CD4-positive, alpha-beta T cell treated with Interferon alpha-2 for 1 hour (primary cell): ENCODE data around the gene C15orf62.

Experiments
- DNase-seq, 2 donors: peaks; one replicate each; pipeline ENCODE4 v3.0.0-alpha.2; 2020 to 2022

The C15orf62 gene

GRCh38 chr15:40785164-40785563, 15.4 kb downstream of the C15orf62 start:
- DNase-seq: no peak

- DNase-seq: no peak
These were observed 16.0 kb downstream of the C15orf62 start for GRCh38 chr15:40785814-40786213.

- DNase-seq: peak in 1 of 2 donors; percentile 49
These were observed 17.6 kb downstream of the C15orf62 start for GRCh38 chr15:40787344-40787841.

- no peak for DNase-seq
These were observed 18.2 kb downstream of the C15orf62 start for GRCh38 chr15:40787991-40788390.

- DNase-seq: no peak
These were observed 19.3 kb downstream of the C15orf62 start for GRCh38 chr15:40789119-40789518.

GRCh38 chr15:40789999-40790398, 20.2 kb downstream of the C15orf62 start:
- no peak for DNase-seq

GRCh38 chr15:40790718-40791117, 20.9 kb downstream of the C15orf62 start:
- no peak for DNase-seq

GRCh38 chr15:40792394-40792793, 22.6 kb downstream of the C15orf62 start:
- no peak for DNase-seq

- DNase-seq: no peak
These were observed 23.6 kb downstream of the C15orf62 start for GRCh38 chr15:40793216-40793989.

GRCh38 chr15:40796041-40796440, 26.3 kb downstream of the C15orf62 start:
- no peak for DNase-seq

GRCh38 chr15:40796512-40796911, 26.7 kb downstream of the C15orf62 start:
- no peak for DNase-seq

- DNase-seq: no peak
These were observed 29.7 kb downstream of the C15orf62 start for GRCh38 chr15:40799523-40799922.

GRCh38 chr15:40803076-40803475, 33.3 kb downstream of the C15orf62 start:
- DNase-seq: no peak

GRCh38 chr15:40803688-40804087, 33.9 kb downstream of the C15orf62 start:
- DNase-seq: no peak

GRCh38 chr15:40806672-40807027, 36.9 kb downstream of the C15orf62 start:
- DNase-seq: no peak

GRCh38 chr15:40807028-40807887, 37.5 kb downstream of the C15orf62 start, which contains the start of the genes DNAJC17 and ZFYVE19:
Gene DNAJC17, minus strand, starts transcription at chr15:40807473. Its CDS starts 27 bp downstream, at chr15:40807446.
Gene ZFYVE19, plus strand, starts transcription at chr15:40807089. Its CDS starts 501 bp downstream, at chr15:40807590.
- peak; percentile 94 to 95 for DNase-seq

- no peak for DNase-seq
These were observed 38.2 kb downstream of the C15orf62 start for GRCh38 chr15:40807888-40808461.

GRCh38 chr15:40808861-40809450, 39.2 kb downstream of the C15orf62 start:
- DNase-seq: no peak

- DNase-seq: no peak
These were observed 43.1 kb downstream of the C15orf62 start for GRCh38 chr15:40812721-40813425.

- DNase-seq: no peak
These were observed 45.4 kb downstream of the C15orf62 start for GRCh38 chr15:40815042-40815698.

- DNase-seq: no peak
These were observed 49.3 kb downstream of the C15orf62 start for GRCh38 chr15:40819048-40819447.

- DNase-seq: no peak
These were observed 51.4 kb downstream of the C15orf62 start for GRCh38 chr15:40821195-40821594.
